HEK293T (cell line): ENCODE results near the gene NDUFS6.

ENCODE experiments used
- ARNT ChIP-seq: fragments of 450-650 bp; IDR thresholded peaks from 2 replicates; pipeline ENCODE4 v1.6.1; 2017; ENCODE audit warnings: mild to moderate bottlenecking
- BHLHE40 ChIP-seq: fragments of 450-650 bp; IDR thresholded peaks from 2 replicates; pipeline ENCODE4 v1.6.1; 2016; ENCODE audit warnings: mild to moderate bottlenecking, moderate library complexity, borderline replicate concordance
- L3MBTL2 ChIP-seq: fragments of 450-650 bp; conservative IDR thresholded peaks from 2 replicates; pipeline ENCODE4 v1.6.1; 2016; ENCODE audit warnings: mild to moderate bottlenecking
- LEF1 ChIP-seq: fragments of 450-650 bp; IDR thresholded peaks from 2 replicates; pipeline ENCODE4 v1.6.1; 2017; ENCODE audit warnings: mild to moderate bottlenecking, borderline replicate concordance
- SP1 ChIP-seq: fragments of 450-650 bp; IDR thresholded peaks from 2 replicates; pipeline ENCODE4 v1.6.1; 2017
- TARDBP ChIP-seq: fragments of 450-650 bp; IDR thresholded peaks from 2 replicates; pipeline ENCODE4 v1.6.1; 2016

- TF ChIP-seq ARNT (no peak), L3MBTL2 (no peak), LEF1 (no peak), BHLHE40 (no peak), SP1 (no peak), TARDBP (no peak)
Observed at GRCh38 chr5:1791176-1791575, 10.0 kb upstream of the NDUFS6 start.
